ENCODE measurements around the gene SMIM10L1.

SMIM10L1 gene

DNA sequence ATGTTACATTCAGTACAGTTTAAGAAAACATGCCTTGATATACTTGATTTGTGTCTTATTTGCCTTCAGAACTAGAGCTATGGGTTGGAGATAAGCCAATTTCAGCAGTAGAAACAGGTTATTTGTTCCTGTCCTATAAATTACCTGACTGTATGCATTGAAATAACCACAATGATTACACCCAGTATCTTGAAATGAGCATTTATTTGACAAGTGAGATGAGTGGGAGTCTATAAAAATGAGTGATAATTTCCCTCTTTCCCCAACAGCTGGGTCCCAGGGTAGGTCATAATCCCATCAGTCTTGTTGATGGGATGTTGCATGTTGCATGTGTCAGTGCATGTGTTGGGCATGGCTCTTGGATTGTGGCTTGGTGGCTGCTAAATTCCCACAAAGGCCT lies 12.0 kb downstream of the SMIM10L1 start:
- Histone ChIP-seq H3K36me3 (ENCODE audit: control insufficient read depth in 1 of 2, insufficient read depth in 2 of 2, low read length in 2 of 2) (no peaks in the 10 kb centered on the region), H3K9me3 (ENCODE audit: control insufficient read depth in 1 of 2, low read length in 2 of 2) (no peaks in the 10 kb centered on the region), H3K27me3 (ENCODE audit: low read depth, low read length) (no peaks in the 10 kb centered on the region), H3K4me3 (ENCODE audit: low read depth in 1 of 2, low read length in 2 of 2) (no peak overlapping the region), H3K4me1 (ENCODE audit: control insufficient read depth in 1 of 2, insufficient read depth in 2 of 2, low read length in 2 of 2) (no peaks in the 10 kb centered on the region), H3K27ac (ENCODE audit: low read length) (no peak overlapping the region)

DNA sequence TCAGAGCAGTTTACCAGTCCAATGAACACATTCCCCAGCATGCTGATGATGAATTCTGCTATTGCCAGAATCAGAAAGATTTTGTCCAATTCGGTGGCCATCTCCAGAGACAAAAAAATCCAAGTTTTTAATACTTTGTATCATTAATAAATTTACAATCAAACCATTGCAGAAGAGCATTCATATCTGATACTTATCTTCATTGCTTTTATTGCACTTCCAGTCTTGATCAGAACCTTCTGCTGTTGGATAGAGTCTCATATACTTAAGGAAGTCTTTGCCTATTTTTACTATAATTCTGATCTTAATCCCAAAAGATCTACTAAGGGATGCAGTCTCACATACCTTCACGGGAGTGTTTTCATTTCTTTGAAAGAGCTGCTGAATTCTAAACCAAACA lies 15.8 kb downstream of the SMIM10L1 start, which contains the start of gene TAS2R42:
TSS of gene TAS2R42 (minus strand) at position 101 of the 400 bp plus-strand sequence. CDS start at position 101, 0 bp downstream.
- H3K4me3 ChIP-seq (ENCODE audit: low read depth in 1 of 2, low read length in 2 of 2), result no peak within 1 kb of the TSS
- no peaks in the 10 kb centered on the region for H3K9me3 ChIP-seq (ENCODE audit: control insufficient read depth in 1 of 2, low read length in 2 of 2)
- H3K4me1 ChIP-seq (ENCODE audit: control insufficient read depth in 1 of 2, insufficient read depth in 2 of 2, low read length in 2 of 2), result no peaks in the 10 kb centered on the region
- no peaks in the 10 kb centered on the region for H3K36me3 ChIP-seq (ENCODE audit: control insufficient read depth in 1 of 2, insufficient read depth in 2 of 2, low read length in 2 of 2)
- no peaks in the 10 kb centered on the region for H3K27me3 ChIP-seq (ENCODE audit: low read depth, low read length)
- no peak within 1 kb of the TSS for H3K27ac ChIP-seq (ENCODE audit: low read length)

DNA sequence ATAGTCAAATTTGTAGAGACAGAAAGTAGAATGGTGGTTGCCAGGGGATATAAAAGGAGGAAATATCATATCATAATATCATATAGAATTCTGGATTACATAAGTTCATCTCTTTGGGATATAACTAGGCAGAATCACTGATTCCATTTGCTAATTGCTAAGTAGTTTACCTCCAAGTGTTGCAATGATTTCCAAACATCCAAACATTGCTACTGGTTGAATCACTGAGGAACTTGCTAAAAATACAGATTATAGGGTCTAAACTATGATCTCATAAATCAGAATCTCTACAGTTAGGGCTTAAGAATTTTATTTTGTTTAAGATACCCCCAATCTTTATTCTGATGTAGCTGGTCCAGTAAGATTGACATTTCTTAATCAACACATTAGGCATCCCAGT lies 31.8 kb downstream of the SMIM10L1 start:
- Histone ChIP-seq H3K4me1 (ENCODE audit: control insufficient read depth in 1 of 2, insufficient read depth in 2 of 2, low read length in 2 of 2) (no peaks in the 10 kb centered on the region), H3K27ac (ENCODE audit: low read length) (no peak overlapping the region), H3K36me3 (ENCODE audit: control insufficient read depth in 1 of 2, insufficient read depth in 2 of 2, low read length in 2 of 2) (no peaks in the 10 kb centered on the region), H3K4me3 (ENCODE audit: low read depth in 1 of 2, low read length in 2 of 2) (no peak overlapping the region), H3K9me3 (ENCODE audit: control insufficient read depth in 1 of 2, low read length in 2 of 2) (no peaks in the 10 kb centered on the region), H3K27me3 (ENCODE audit: low read depth, low read length) (no peaks in the 10 kb centered on the region)

DNA sequence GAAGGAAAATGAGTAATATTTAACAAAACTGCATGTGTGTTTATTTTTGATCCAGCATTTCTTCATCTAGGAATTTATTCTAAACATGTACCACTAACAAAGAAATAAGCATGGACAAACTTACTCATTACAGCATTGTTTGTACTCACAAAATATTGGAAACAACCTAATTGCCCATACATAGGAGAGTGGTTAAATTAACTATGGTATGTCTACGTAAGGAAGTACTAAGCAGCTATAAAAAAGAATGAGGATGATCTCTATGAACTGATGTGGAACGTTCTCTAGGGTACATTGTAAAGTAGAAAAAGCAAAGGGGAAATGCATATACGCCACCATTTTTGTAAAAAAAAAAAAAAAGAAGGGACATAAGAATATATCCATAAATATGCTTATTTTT lies 33.2 kb downstream of the SMIM10L1 start:
- Histone ChIP-seq H3K27me3 (ENCODE audit: low read depth, low read length) (no peaks in the 10 kb centered on the region), H3K4me3 (ENCODE audit: low read depth in 1 of 2, low read length in 2 of 2) (no peak overlapping the region), H3K36me3 (ENCODE audit: control insufficient read depth in 1 of 2, insufficient read depth in 2 of 2, low read length in 2 of 2) (no peaks in the 10 kb centered on the region), H3K27ac (ENCODE audit: low read length) (no peak overlapping the region), H3K9me3 (ENCODE audit: control insufficient read depth in 1 of 2, low read length in 2 of 2) (no peaks in the 10 kb centered on the region), H3K4me1 (ENCODE audit: control insufficient read depth in 1 of 2, insufficient read depth in 2 of 2, low read length in 2 of 2) (no peaks in the 10 kb centered on the region)

DNA sequence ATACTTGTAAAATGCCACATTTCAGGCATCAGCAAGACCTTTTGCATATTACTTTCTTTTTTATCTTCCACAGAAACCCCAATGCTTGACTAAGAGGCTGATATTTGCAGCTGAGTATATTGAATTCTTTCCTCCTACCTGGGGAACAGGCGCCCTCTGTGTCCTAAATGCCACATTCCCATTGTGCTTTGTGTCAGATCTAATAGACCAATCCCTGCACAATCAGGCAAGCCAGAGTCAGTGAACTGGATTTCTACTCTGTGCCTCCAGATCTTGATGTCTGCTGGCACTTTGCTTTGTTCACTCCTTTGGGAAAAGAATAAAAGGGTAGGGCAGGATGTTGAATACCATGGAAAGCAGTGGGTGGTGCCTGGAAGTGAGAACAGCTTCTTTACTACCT lies 38.1 kb downstream of the SMIM10L1 start:
- Histone ChIP-seq H3K27ac (ENCODE audit: low read length) (no peak overlapping the region), H3K4me3 (ENCODE audit: low read depth in 1 of 2, low read length in 2 of 2) (no peak overlapping the region), H3K27me3 (ENCODE audit: low read depth, low read length) (no peaks in the 10 kb centered on the region), H3K9me3 (ENCODE audit: control insufficient read depth in 1 of 2, low read length in 2 of 2) (no peaks in the 10 kb centered on the region), H3K36me3 (ENCODE audit: control insufficient read depth in 1 of 2, insufficient read depth in 2 of 2, low read length in 2 of 2) (no peaks in the 10 kb centered on the region), H3K4me1 (ENCODE audit: control insufficient read depth in 1 of 2, insufficient read depth in 2 of 2, low read length in 2 of 2) (no peaks in the 10 kb centered on the region)
